Measurements from ENCODE around the gene FAM53A. TPM values are rescaled to one million over a fixed set of nuclear protein-coding genes. Genes with fewer than 3 reads are reported as not detected.

FAM53A gene
- total and polyA plus RNA-seq, 2 donors, result 1.0 to 2.0 TPM

Other genes with a start within 250 kb of the FAM53A start
- 96.2 TPM for gene SLBP, start 28.0 kb upstream of the FAM53A start, total RNA-seq
- 53.1 TPM for gene SLBP, start 28.0 kb upstream of the FAM53A start, polyA plus RNA-seq
- gene TMEM129, start 37.0 kb upstream of the FAM53A start, total RNA-seq, result 15.1 TPM
- gene TMEM129, start 37.0 kb upstream of the FAM53A start, polyA plus RNA-seq, result 23.2 TPM
- 31.4 TPM for gene TACC3, start 37.2 kb upstream of the FAM53A start, total RNA-seq
- gene TACC3, start 37.2 kb upstream of the FAM53A start, polyA plus RNA-seq, result 46.7 TPM
- 3.8 TPM for gene FGFR3, start 109.0 kb upstream of the FAM53A start, total RNA-seq
- gene FGFR3, start 109.0 kb upstream of the FAM53A start, polyA plus RNA-seq, result 13.2 TPM
- 68.3 TPM for gene LETM1, start 171.8 kb upstream of the FAM53A start, total RNA-seq
- gene LETM1, start 171.8 kb upstream of the FAM53A start, polyA plus RNA-seq, result 16.8 TPM
- 65.3 TPM for gene NSD2, start 187.1 kb upstream of the FAM53A start, total RNA-seq
- 18.6 TPM for gene NSD2, start 187.1 kb upstream of the FAM53A start, polyA plus RNA-seq